HG03108 (cell line): ENCODE results near the gene PDX1.

ENCODE experiments used
- ATAC-seq: cut with Tn5 transposase; IDR thresholded peaks from one replicate; pipeline ENCODE4 v1.9.1; 2021; ENCODE audit warnings: moderate library complexity; ENCODE audit not compliant: unreplicated experiment

Gene PDX1

DNA sequence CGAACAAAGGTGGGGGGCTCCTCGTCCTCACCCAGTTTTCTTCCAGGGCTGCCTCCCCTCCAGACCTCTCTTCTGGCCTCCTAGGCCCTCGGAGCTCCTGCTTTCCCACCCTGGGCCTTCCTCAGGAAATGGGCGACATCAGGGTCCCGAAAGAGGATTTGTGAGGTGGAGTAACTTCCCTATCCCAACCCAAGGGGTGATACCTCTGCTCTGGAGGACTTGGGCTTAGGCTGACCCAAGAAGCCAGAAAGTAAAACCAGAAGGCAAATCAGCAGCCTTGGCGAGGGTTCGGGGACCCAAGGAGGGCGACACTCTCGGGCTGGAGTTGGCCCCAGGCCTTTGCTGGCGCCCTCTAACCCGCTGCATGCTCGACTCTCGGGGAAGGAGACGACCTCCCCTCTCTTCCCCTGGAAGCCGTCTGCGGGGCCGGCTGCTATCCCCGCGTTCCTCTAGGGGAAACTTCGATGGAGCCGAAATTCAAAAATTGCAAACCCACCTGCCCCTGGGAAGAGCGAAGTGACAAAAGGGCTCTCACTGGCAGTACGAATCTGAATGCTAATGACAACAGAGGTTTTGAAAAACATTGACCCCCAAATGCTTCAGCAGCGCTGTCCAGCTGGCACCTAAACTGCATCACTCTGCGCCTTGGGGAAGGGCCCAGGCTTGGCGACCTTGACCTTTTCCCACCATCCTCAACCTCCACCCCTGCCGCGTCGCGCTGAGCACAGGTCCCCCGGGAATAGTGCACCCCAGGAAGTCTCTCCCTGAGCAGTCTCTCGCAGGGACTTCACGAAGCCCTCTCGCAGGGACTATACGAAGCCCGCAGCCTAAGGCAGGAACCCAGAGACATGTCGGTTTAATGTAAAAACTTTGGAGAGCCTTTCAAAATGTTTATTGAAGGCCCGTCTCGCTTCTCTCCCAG, 2.4 kb downstream of the PDX1 start:
- ATAC-seq, result no peak

DNA sequence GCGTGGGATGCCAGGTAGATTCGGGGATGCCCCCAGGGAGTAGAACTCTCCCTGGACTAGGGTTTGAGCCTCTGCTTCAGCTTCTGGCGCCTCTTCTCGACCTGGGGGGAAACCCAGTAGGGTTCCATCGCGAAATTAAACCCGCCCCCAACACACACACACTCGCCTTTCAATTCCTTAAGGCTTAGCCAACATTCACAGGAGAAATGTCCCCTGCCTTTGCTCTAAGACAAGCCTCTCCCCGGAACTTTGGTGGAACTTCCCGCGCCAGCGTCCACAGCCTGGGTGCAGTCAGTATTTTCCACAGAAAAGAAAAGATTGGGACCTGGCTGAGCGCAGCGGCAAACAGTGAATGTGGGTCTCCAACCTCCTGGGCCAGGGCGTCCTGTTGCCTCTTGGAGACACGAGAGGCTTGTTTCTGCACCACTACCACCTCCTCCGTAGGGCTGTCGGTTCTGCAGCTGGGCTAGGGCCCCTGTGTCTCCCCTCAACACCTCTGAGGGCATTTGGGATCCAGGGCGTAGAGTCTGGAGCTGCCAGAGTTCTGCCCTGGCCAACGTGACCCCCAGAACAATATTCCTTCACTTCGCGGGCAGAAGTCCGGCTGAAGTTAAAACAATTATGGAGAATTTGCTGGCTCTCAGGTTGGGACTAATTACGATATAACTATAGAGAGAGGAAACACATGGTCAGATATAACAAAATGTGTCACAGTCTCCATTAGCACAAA, 3.2 kb downstream of the PDX1 start:
- no peak for ATAC-seq

DNA sequence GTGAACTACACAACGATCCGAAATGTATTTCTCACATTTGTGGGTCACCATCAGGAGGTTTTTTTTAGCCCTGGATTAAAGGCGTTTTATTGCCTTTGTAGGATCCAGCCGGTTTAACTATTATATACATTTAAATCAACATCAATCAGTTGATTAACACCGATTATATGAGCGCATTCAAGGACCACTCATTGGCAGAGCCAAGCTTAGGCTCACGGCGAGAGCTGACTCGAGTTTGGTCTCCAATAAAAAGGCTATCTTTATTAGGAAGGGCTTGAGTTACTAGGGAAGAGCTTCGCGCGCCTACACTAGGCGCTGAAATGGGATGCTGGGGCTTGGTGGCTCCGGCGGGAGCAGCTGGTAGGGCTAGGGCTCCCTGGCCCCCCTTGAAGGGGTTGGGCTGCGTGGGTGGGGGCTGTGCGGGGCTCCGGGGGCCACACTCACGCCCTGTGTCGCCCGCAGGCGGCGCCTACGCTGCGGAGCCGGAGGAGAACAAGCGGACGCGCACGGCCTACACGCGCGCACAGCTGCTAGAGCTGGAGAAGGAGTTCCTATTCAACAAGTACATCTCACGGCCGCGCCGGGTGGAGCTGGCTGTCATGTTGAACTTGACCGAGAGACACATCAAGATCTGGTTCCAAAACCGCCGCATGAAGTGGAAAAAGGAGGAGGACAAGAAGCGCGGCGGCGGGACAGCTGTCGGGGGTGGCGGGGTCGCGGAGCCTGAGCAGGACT, 4.2 kb downstream of the PDX1 start:
- no peak for ATAC-seq

DNA sequence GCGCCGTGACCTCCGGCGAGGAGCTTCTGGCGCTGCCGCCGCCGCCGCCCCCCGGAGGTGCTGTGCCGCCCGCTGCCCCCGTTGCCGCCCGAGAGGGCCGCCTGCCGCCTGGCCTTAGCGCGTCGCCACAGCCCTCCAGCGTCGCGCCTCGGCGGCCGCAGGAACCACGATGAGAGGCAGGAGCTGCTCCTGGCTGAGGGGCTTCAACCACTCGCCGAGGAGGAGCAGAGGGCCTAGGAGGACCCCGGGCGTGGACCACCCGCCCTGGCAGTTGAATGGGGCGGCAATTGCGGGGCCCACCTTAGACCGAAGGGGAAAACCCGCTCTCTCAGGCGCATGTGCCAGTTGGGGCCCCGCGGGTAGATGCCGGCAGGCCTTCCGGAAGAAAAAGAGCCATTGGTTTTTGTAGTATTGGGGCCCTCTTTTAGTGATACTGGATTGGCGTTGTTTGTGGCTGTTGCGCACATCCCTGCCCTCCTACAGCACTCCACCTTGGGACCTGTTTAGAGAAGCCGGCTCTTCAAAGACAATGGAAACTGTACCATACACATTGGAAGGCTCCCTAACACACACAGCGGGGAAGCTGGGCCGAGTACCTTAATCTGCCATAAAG, 4.8 kb downstream of the PDX1 start:
- no peak for ATAC-seq

DNA sequence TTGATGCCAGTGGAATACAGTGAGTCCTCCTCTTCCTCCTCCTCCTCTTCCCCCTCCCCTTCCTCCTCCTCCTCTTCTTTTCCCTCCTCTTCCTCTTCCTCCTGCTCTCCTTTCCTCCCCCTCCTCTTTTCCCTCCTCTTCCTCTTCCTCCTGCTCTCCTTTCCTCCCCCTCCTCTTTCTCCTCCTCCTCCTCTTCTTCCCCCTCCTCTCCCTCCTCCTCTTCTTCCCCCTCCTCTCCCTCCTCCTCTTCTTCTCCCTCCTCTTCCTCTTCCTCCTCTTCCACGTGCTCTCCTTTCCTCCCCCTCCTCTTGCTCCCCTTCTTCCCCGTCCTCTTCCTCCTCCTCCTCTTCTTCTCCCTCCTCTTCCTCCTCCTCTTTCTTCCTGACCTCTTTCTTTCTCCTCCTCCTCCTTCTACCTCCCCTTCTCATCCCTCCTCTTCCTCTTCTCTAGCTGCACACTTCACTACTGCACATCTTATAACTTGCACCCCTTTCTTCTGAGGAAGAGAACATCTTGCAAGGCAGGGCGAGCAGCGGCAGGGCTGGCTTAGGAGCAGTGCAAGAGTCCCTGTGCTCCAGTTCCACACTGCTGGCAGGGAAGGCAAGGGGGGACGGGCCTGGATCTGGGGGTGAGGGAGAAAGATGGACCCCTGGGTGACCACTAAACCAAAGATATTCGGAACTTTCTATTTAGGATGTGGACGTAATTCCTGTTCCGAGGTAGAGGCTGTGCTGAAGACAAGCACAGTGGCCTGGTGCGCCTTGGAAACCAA, 5.6 kb downstream of the PDX1 start:
- ATAC-seq, result no peak

DNA sequence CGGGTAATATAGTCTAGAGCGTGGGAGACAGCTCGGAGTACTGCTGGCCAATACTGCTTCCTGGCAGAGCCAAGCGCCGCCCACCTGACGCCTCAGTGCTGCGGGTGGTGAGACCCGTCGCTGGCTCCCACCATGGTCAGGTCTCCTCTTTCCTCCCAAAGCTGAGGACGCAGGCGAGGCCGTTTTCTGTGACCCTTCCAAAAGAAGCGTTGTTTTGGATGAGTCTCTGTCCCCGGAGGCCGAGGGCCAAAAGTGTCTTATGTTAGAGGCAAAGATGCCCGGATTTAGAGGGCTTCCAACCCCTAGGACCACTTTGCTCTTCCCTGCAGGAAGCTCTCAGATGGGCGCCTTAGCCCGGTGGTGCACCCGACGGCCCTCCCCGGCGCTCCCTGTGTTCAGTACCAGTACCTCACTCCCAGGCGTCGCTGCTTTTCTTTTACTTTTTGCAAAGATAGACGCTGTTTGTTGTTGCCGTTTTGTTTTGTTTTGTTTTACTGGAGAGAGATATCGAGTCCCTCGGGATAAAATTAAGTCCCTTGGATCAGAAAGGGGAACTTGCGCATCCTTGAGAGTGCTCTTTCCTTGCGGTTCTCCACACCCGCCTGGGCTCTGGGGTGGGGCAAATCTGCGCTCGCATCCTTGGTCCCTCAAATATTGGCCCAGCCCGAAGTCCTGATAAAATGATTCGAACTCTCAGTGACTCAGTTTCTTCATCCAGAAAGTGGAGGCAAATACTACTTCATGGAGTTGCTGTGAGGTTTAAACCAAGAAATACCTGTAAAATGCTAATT, 7.0 kb downstream of the PDX1 start:
- ATAC-seq, result no peak

DNA sequence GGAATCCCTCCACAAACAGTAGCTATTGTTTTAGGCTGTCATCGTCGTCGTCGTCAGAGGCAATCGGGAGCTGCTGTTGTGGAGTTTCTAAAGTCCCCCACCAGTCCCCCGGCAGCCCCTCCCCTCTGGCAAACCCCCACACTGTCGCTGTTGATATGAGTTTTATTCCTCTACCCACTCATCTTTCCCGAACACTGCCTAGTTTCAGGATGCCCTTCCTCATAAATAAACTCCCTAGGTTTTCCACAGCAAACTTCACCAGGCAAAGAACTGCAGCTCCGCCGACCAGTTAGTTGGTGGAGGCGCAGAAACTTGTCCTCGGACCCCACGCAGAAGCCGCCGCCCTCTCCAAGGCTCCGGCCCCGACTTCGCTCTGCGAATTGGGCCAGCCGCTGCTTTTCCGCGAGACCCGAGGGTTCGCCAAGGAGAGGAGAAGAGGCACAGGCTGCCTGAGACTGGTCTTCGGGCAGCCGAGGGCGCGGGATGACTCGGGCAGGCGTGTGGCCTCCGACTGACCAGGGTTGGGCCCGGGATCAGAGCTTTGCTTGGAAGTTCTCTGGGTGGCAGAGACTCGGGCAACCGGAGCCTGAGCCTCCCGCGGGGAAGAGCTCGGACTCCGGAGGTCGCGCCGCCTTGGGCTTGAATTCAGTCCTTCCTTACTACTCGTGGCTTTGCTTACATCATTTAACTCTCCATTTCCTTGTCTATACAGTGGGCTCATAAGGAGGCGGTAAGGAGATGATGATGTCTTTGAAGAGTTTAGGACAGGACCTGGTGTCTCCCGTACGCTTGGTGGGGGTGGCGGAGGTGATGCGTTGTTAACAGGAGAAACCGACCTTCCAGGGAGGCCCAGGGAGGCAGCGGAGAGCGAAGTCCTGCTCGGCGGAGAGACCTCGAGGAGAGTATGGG, 7.9 kb downstream of the PDX1 start:
- no peak for ATAC-seq

DNA sequence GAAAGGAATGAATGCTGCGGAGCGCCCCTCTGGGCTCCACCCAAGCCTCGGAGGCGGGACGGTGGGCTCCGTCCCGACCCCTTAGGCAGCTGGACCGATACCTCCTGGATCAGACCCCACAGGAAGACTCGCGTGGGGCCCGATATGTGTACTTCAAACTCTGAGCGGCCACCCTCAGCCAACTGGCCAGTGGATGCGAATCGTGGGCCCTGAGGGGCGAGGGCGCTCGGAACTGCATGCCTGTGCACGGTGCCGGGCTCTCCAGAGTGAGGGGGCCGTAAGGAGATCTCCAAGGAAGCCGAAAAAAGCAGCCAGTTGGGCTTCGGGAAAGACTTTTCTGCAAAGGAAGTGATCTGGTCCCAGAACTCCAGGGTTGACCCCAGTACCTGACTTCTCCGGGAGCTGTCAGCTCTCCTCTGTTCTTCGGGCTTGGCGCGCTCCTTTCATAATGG, 8.6 kb downstream of the PDX1 start:
- no peak for ATAC-seq

DNA sequence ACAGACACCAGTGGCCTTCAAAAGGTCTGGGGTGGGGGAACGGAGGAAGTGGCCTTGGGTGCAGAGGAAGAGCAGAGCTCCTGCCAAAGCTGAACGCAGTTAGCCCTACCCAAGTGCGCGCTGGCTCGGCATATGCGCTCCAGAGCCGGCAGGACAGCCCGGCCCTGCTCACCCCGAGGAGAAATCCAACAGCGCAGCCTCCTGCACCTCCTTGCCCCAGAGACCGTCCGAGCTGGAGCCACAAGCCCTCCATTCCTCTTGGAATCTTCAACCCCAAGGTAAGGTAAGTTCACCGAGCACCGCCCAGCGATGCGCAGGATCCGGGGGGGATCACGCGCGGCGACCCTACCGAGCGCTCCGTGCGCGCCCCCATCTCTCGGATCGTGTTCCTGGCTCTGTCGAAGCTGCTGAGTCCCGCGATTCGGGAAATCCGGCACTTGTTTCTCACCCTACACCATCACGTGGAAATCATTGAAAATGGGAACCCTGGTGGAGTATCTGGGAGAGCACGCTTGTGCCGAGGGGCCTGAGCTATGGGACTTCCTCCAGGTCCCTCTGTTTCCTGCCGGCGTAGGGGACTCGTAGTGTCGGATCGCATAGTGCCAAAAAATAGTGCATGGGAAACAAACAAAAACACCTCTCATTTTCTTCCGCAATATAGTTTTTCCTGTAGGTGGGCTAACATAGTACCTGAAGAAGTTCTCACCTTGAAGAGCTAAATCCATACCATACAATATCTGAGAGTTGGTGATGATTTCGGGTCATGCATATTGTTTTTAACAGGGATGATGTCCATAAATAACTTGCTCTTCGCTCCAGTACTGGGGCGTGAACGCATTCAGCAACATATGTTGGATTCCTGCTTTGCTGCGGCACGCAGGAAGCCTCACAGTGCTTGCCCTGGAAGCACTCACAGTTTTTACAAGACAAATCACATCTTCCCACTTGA, 9.3 kb downstream of the PDX1 start:
- ATAC-seq, result no peak

DNA sequence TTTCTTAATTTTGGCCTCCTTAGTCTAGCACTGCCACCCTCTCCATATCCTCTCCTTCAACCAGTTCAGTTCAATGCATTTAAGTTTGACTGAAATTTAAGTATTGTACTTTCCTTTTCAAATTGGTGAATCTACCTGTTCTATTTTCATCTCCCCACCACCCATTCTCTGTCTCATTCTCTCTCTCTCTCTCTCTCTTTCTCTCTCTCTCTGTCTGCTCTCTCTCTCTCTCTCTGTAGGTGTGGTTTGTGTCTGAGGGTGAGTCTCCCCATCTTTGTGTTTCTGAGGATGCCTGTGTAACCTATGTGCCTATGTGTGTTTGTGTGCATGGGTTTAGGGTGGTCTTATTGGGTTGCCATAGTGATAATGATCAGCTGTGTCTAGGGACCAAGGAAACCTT, 10.1 kb downstream of the PDX1 start:
- no peak for ATAC-seq

DNA sequence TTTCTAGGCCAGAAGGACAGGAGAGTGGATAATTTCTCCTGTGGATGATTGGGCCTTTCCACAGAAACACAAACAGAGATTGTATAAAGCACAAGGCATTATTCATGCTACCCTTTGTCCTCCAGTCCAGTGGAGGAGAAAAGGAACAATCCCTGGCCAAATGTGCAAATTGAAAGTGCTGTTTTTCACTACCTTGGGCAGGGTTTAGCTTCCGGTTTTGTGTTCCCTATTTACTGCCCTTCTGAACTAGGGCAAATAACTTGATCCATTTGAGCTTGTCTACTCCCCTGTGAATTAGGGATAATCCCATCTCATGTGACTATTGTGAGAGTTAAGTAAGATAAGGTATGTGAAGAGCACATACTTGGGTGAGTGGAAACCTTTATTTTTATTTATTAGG, 13.3 kb downstream of the PDX1 start:
- no peak for ATAC-seq

DNA sequence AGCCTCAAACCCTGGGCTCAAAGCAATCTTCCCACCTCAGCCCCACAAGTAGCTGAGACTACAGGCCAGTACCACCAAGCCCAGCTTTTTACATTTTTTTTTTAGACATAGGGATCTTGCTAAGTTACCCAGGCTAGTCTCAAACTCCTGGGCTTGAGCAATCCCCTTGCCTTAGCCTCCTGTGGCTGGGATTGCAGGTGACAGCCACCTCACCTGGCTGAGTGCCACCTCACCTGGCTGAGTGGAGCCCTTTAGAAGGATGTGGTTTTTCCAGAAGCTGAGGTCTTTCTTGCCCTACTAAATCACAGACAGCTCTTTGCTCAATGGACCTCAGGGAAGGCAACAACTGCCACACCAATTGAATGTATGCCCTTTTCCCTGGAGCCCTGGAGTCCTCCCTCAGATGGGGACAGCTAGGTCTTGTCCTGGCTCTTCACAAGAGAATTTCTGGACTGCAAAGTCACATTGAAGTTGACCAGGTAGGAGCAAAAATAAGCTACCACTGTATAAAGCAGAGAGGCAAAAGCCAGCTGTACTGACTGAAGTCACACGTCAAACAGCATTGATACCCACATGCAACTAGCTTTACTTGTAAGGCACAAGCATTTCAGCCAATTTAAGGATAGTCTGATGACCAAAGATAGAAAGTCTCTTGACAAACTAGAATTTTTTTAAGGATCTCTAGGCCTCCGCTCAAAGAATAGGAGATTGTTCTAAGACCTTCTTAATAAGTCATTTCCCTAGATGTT, 14.0 kb downstream of the PDX1 start:
- ATAC-seq, result no peak

DNA sequence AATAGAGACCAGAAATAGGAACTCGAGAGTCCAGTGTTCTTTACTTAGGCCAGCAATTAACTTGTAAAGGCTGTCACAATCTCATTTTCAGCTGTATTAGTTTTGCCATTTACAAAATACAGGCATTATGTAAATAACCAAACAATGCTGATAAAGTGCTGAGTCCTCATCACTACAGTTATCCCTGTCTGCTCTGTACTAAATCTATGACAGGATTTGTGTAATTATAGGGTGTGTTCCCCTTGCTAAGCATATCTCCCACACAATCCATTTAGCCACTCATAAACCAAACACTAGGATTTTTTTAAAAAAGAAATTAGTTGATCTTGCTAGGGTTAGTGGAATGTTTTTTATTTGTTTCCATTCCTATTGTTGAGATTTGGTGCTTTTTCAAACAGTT, 23.2 kb downstream of the PDX1 start:
- no peak for ATAC-seq

DNA sequence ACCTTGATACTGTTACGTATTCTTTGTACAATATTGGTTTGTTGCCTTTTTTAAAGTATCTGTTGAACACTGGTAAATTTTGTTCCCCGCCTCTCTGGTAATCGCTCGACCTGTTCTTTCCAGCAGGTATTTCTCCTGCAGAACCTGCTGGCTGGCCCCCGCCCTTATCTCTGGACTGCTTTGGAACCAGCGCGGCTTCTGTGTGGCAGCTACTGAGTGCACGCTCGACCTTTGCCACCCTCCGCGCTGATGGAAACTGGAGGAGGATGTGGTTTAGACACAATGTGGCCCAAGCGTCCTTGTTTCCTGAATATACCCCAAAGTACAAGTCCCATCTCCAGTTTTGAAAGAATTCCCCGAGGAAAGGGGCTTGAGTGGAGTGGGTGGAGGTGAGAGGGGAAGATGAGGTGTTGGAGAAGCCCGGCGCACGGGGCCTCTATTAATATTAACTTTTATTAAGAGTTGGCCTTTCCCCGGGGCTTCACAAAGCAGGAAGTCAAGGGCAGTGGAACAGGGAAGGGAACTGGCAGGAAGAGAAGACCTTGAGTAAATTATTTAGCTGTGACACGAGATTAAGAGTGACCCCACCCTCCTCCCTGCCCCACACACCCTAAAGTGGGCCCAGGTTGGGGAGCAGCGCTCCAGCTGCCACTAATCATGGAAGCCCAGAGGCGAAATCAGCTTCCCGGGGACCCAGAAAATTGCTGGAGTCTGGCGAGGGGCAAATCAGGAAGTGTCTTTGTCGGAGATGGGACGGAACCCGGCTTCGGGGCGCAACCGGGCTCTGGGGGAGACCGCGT, 33.3 kb downstream of the PDX1 start:
- no peak for ATAC-seq

DNA sequence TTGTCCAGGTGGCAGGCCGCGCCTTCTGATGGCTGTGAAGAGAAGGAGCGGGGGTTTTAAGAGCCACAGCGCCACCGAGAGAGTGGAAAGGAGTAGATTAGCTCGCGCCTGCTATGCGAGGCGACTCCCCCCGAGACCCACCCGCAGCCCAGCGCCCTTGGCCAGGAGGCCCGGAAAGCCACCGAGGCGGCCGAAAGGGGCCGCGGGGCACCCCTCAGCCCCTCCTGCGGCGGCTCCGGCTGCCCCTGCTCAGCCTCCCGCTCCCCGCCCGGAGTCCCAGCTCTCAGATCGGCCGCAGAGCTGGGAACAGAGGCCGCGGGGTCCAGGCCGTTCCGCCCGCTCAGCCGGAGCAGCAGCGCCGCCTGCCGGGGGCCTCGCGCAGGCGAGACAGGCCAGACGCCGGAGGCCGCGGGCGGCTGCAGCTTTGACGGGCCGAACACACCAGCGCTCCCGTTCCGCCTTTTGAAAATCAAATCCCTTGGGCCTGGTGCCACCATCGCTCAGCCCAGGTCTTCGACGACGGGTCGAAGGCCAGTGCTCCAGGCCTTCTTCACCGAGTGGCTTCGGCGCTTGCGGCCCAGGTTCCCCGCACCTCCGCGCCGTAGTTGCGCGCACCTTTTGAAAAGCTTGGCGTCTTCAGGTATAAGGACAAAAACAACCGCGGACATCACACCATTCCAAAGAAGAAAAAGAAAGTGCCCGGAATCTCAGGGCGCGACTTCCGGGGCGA, 34.0 kb downstream of the PDX1 start:
- ATAC-seq, result peak; percentile 86
